HL-60 (cell line): ENCODE results near the gene TXNRD2.

Source experiments
- DNase-seq, 2 experiments: peaks; one replicate each; pipeline ENCODE4 v3.0.0-alpha.2; 2010 to 2020; ENCODE audit warnings: low read depth in 1 of 2, low spot score in 1 of 2
- H3K27ac ChIP-seq: fragments of 250-450 bp; sonication (Bioruptor Pico); replicated peaks from 2 replicates; pipeline ENCODE4 v1.5.1; 2020; ENCODE audit warnings: mild to moderate bottlenecking, moderate library complexity
- H3K27me3 ChIP-seq: fragments of 250-450 bp; sonication (Bioruptor Pico); 2 replicates; pipeline ENCODE4 v1.5.1; 2021; ENCODE audit warnings: mild to moderate bottlenecking, moderate library complexity; ENCODE audit not compliant: insufficient read depth, poor library complexity, severe bottlenecking
- H3K4me3 ChIP-seq: replicated peaks from 2 replicates; pipeline ENCODE4 v1.5.1; 2011; ENCODE audit warnings: mild to moderate bottlenecking, control low read depth, low read length; ENCODE audit not compliant: insufficient read depth
- GABPA ChIP-seq: IDR thresholded peaks from 2 replicates; pipeline ENCODE4 v1.6.1; 2012; ENCODE audit warnings: low read depth
- POLR2AphosphoS5 ChIP-seq: IDR thresholded peaks from 2 replicates; pipeline ENCODE4 v1.6.1; 2012; ENCODE audit warnings: low read depth
- SPI1 ChIP-seq: IDR thresholded peaks from 2 replicates; pipeline ENCODE4 v1.6.1; 2012; ENCODE audit warnings: low read depth, mild to moderate bottlenecking, borderline replicate concordance
- TF ChIP-seq, protein P1 (sequence below): IDR thresholded peaks from 2 replicates; pipeline ENCODE4 v1.6.1; 2012; ENCODE audit warnings: low read depth; ENCODE audit not compliant: insufficient replicate concordance
- TF ChIP-seq, protein P2 (sequence below): IDR thresholded peaks from one replicate; pipeline ENCODE4 v1.5.1; 2011; ENCODE audit warnings: low read length, control low read depth, inconsistent platforms; ENCODE audit not compliant: insufficient read depth

TXNRD2 gene

DNA sequence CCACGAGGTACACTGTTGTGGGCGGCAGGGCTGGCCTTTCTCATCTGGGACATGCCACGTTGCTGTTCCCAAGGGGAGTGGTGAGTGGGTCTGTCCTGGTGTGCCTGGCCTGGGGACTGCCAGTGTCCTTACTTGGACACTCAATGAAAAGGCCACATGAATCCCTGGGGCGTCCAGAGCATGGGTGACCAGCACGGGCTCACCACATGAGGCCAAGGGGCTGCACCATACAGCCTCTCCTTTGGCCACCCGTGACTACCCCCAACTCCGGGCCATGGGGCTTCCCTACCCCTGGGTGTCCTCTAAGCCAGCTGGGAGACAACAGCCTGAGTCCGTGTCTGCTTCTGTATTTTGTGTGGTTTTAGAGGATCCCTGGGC, 20.2 kb upstream of the TXNRD2 start:
- no peak overlapping the region for H3K27ac ChIP-seq

DNA sequence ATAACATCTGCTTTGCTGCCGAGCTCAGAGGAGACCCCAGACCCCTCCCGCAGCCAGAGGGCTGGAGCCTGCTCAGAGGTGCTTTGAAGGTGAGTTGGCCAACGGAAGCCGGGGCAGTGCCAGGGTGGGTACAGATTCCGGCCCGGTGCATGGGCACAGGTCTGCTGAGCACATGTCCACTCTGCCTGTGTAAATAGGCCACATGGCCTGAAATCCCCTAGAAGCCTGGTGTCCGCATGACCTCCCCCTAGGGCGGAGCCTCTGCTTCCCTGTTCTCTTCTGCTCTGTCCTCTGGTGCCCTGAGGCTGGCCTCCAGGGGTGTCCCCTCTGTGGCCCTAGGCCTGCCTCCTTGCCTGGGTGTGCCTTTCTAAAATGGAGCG, 19.6 kb upstream of the TXNRD2 start:
- DNase-seq = no peak
- no peak for TF ChIP-seq SPI1
- TF ChIP-seq, protein P1, sequence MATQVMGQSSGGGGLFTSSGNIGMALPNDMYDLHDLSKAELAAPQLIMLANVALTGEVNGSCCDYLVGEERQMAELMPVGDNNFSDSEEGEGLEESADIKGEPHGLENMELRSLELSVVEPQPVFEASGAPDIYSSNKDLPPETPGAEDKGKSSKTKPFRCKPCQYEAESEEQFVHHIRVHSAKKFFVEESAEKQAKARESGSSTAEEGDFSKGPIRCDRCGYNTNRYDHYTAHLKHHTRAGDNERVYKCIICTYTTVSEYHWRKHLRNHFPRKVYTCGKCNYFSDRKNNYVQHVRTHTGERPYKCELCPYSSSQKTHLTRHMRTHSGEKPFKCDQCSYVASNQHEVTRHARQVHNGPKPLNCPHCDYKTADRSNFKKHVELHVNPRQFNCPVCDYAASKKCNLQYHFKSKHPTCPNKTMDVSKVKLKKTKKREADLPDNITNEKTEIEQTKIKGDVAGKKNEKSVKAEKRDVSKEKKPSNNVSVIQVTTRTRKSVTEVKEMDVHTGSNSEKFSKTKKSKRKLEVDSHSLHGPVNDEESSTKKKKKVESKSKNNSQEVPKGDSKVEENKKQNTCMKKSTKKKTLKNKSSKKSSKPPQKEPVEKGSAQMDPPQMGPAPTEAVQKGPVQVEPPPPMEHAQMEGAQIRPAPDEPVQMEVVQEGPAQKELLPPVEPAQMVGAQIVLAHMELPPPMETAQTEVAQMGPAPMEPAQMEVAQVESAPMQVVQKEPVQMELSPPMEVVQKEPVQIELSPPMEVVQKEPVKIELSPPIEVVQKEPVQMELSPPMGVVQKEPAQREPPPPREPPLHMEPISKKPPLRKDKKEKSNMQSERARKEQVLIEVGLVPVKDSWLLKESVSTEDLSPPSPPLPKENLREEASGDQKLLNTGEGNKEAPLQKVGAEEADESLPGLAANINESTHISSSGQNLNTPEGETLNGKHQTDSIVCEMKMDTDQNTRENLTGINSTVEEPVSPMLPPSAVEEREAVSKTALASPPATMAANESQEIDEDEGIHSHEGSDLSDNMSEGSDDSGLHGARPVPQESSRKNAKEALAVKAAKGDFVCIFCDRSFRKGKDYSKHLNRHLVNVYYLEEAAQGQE = no peak
- TF ChIP-seq POLR2AphosphoS5 = no peak
- TF ChIP-seq, protein P2, sequence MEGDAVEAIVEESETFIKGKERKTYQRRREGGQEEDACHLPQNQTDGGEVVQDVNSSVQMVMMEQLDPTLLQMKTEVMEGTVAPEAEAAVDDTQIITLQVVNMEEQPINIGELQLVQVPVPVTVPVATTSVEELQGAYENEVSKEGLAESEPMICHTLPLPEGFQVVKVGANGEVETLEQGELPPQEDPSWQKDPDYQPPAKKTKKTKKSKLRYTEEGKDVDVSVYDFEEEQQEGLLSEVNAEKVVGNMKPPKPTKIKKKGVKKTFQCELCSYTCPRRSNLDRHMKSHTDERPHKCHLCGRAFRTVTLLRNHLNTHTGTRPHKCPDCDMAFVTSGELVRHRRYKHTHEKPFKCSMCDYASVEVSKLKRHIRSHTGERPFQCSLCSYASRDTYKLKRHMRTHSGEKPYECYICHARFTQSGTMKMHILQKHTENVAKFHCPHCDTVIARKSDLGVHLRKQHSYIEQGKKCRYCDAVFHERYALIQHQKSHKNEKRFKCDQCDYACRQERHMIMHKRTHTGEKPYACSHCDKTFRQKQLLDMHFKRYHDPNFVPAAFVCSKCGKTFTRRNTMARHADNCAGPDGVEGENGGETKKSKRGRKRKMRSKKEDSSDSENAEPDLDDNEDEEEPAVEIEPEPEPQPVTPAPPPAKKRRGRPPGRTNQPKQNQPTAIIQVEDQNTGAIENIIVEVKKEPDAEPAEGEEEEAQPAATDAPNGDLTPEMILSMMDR = no peak
- no peak for TF ChIP-seq GABPA
- H3K4me3 ChIP-seq = no peak overlapping the region
- H3K27me3 ChIP-seq = no peaks in the 10 kb centered on the region
- no peak overlapping the region for H3K27ac ChIP-seq

More for the DNA sequence above, 20.2 kb upstream of the TXNRD2 start:
- TF ChIP-seq, protein P1 = no peak
- peak; percentile 32; the same call in 1 of the 2 replicates for TF ChIP-seq POLR2AphosphoS5
- H3K27me3 ChIP-seq = no peaks in the 10 kb centered on the region
- no peak overlapping the region for H3K4me3 ChIP-seq
- DNase-seq = no peak

DNA sequence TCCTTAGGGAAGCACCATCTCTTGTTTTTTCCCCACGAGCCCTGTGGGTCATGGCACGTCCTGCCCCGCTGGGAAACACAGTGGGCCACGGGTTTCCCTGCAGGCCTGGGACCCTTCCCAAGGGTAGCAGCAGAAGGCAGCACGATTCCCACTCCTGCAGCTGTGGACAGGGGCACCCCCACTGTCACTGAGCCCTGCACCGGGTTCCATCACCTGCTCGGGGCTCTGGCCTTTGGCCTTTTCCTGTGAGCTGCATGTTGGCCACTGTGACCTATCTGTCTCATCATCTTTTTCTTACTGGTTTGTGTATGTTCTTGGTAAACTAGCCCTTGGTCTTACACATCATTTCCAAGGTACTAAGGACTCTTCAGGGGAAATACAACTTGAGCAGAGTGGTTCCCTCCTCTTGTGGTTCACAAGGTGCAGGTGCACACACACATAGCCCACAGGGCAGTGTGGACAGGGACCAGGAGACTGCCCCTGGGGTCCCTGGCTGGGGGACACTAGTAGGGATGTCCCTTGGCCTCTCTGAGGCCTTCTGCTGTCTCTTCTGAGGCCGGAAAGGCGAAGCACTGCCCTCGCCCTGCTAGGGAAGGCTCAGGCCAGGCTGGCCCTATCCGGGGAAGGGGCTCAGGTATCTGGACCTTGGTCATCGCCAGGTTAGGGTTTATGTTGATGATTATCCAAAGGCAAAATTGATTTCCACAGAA, 19.0 kb upstream of the TXNRD2 start:
- H3K4me3 ChIP-seq = no peak overlapping the region
- H3K27ac ChIP-seq = no peak overlapping the region
- no peak for DNase-seq
- no peaks in the 10 kb centered on the region for H3K27me3 ChIP-seq
- TF ChIP-seq GABPA (no peak), POLR2AphosphoS5 (no peak; the same call in 1 of the 2 replicates), SPI1 (no peak)
- TF ChIP-seq, protein P2 = no peak
- TF ChIP-seq, protein P1 = no peak
